Ovary (tissue), 3 donors: ENCODE results near the gene ARGLU1.

ENCODE experiments used
- EP300 ChIP-seq: sonication (generic); formaldehyde crosslinking; IDR thresholded peaks from one replicate; pipeline ENCODE4 v1.6.1; 2017; ENCODE audit warnings: antibody characterized with exemption
- POLR2A ChIP-seq: fragments of 450-650 bp; IDR thresholded peaks from one replicate; pipeline ENCODE4 v1.6.1; 2017; ENCODE audit warnings: antibody characterized with exemption, mild to moderate bottlenecking, moderate library complexity
- TF ChIP-seq, protein P1 (sequence below), 3 donors: fragments of 450-650 bp in 2 of 3; fragments of 200-600 bp in 1 of 3; IDR thresholded peaks; one replicate each; pipeline versions ENCODE4 v1.5.1 to v1.8.0; 2016 to 2022; ENCODE audit warnings: antibody characterized with exemption in 3 of 3, mild to moderate bottlenecking in 1 of 3
- donor health status: DM: no; HTN: no; CAD: no.

DNA sequence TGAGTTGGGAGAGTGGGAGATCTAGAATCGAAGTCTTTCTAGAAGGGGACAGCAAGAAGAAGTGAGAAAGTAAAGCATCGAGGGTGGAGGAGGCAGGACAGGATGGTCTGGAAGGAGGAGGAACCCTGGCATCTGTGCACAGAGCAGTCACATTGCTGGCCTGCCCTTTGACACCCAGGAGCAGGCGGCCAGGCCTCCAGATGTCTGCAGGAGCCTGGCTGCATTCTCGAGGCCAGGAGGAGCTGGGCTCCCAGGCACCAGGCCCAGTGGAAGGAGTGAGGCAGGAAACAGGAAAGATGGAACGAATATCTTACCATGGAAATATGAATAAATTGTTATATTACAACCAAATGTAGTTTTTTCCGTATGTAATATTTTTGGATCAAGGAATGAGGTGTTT is 27.7 kb upstream of the ARGLU1 start:
- TF ChIP-seq, protein P1, sequence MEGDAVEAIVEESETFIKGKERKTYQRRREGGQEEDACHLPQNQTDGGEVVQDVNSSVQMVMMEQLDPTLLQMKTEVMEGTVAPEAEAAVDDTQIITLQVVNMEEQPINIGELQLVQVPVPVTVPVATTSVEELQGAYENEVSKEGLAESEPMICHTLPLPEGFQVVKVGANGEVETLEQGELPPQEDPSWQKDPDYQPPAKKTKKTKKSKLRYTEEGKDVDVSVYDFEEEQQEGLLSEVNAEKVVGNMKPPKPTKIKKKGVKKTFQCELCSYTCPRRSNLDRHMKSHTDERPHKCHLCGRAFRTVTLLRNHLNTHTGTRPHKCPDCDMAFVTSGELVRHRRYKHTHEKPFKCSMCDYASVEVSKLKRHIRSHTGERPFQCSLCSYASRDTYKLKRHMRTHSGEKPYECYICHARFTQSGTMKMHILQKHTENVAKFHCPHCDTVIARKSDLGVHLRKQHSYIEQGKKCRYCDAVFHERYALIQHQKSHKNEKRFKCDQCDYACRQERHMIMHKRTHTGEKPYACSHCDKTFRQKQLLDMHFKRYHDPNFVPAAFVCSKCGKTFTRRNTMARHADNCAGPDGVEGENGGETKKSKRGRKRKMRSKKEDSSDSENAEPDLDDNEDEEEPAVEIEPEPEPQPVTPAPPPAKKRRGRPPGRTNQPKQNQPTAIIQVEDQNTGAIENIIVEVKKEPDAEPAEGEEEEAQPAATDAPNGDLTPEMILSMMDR (IDR thresholded peaks at IDR 0.05), result no peak
- TF ChIP-seq POLR2A (no peak), EP300 (no peak)
